ENCODE results near the gene C16orf89. TPM values are rescaled to one million over a fixed set of nuclear protein-coding genes. Genes with fewer than 3 reads are reported as not detected.

Gene C16orf89
- polyA plus RNA-seq, 1 of the 3 experiments (the other 2 are of a cell fraction), result not detected

DNA sequence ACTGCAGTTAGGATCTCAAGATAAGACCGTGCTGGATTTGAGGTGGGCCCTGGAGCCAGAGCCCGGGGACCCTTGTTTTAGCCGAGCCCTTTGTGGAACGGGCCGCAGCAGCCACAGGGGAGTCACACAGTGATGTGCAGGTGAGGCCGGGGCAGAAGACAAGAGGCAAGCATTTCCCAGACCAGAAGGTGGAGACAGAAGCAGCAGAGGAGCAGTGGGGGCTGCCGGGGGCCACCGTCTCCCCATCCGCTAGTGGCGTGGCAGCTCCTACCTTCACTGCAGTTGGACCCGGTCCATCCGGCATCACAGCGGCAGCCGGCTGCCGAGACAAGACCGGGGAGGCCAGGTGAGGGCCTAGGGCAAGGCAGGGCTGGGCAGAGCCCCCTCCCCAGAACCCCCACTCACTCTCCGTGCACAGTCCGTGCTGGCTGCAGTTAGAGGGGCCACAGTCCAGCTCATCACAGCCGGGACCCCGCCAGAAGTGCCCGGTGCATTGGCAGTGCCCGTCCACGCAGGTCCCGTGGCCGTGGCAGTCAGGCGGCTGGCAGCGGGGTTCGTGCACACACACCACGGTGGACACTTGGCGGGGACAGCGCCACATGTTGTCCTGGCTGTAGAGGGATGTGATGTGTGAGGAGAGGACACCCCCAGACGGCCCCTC lies 38.1 kb downstream of the C16orf89 start:
- Histone ChIP-seq H3K4me2 (no peak overlapping the region), H3K27ac (ENCODE audit: low read depth in 2 of 2, low read length in 1 of 2) (no peak overlapping the region), H3K4me3 (ENCODE audit: low read depth in 2 of 2, low read length in 1 of 2) (no peak overlapping the region), H4K20me1 (ENCODE audit: insufficient read depth) (no peaks in the 10 kb centered on the region), H3K9me2 (no peaks in the 10 kb centered on the region), H3K27me3 (ENCODE audit: insufficient read depth) (no peaks in the 10 kb centered on the region; the same call in 1 of the 2 replicates), H2AFZ (ENCODE audit: low read depth) (no peak overlapping the region), H3K9me3 (no peaks in the 10 kb centered on the region), H3K36me3 (replicated peaks in 1 of 2; ENCODE audit: control insufficient read depth in 1 of 2, insufficient read depth in 2 of 2, low read length in 1 of 2) (peaks cover 0 to 2% of the 10 kb centered on the region in 2 experiments), H3F3A (replicated peaks; ENCODE audit: insufficient read depth) (no peaks in the 10 kb centered on the region), H3K4me1 (ENCODE audit: control insufficient read depth in 1 of 2, insufficient read depth in 2 of 2, low read depth in 1 of 2, low read length in 1 of 2) (peaks cover 0 to 1% of the 10 kb centered on the region in 2 experiments; a peak in 1 of 4 replicates), H3K9ac (no peak overlapping the region), H3K79me2 (ENCODE audit: insufficient read depth) (no peaks in the 10 kb centered on the region)
- TF ChIP-seq TAF1 (IDR thresholded peaks at IDR 0.05; ENCODE audit: borderline replicate concordance, low read depth, low read length), result no peak
- no peak for TF ChIP-seq POLR2AphosphoS5 (IDR thresholded peaks at IDR 0.05; ENCODE audit: low read depth, low read length)
- TF ChIP-seq FOSL2 (IDR thresholded peaks at IDR 0.05; ENCODE audit: borderline replicate concordance, low read depth), result no peak
- no peak for TF ChIP-seq TEAD4 (IDR thresholded peaks at IDR 0.05; ENCODE audit: borderline replicate concordance, insufficient read depth)
- TF ChIP-seq RFX5 (IDR thresholded peaks at IDR 0.05; ENCODE audit: low read length), result no peak
- no peak for TF ChIP-seq YY1 (IDR thresholded peaks at IDR 0.05; ENCODE audit: low read depth)
- TF ChIP-seq NRF1 (IDR thresholded peaks at IDR 0.05; ENCODE audit: low read depth, low read length), result no peak
- no peak for TF ChIP-seq REST (IDR thresholded peaks at IDR 0.05; ENCODE audit: low read depth, low read length)
- TF ChIP-seq GABPA (IDR thresholded peaks at IDR 0.05; ENCODE audit: low read depth), result no peak
- TF ChIP-seq CTCF (IDR thresholded peaks at IDR 0.05), result no peak
- POLR2A ChIA-PET, result no interaction called here
- WGBS (ENCODE audit: low lambda C conversion rate), result 90% methylated on average over 14 of the region's 32 CpGs
- DNase-seq, result no peak
- CTCF ChIA-PET, result no interaction called here

DNA sequence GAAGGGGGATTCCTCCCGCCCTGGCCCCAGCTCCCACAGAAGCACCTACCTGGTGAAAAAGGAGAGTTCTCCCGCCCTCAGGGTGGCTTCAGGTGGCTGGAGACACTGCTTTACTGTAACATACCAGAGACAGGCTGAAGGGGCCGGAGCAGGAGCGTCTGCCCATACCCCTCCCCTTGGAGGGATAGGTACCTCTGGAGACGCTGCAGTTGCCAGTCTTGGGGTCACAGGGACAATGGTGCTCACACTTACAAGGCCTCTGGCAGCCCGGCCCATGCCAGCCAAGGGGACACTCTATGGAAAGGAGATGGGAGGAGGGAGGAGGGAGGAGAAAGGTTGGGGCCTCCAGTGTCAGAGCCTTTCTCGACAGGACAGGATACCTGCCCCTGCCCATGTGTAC lies 38.7 kb downstream of the C16orf89 start:
- TF ChIP-seq MXI1 (IDR thresholded peaks at IDR 0.05; ENCODE audit: low read depth, low read length) (no peak), JUND (IDR thresholded peaks at IDR 0.05) (no peak), EP300 (IDR thresholded peaks at IDR 0.05; ENCODE audit: borderline replicate concordance in 1 of 2, low read depth in 1 of 2, low read length in 1 of 2) (no peak), EZH2phosphoT487 (IDR thresholded peaks at IDR 0.05; ENCODE audit: borderline replicate concordance, low read depth) (no peak)
- no peak overlapping the region for H3K27ac ChIP-seq (ENCODE audit: low read depth in 2 of 2, low read length in 1 of 2)
- no peaks in the 10 kb centered on the region; the same call in 1 of the 2 replicates for H3K27me3 ChIP-seq (ENCODE audit: insufficient read depth)
- no peaks in the 10 kb centered on the region for H3K79me2 ChIP-seq (ENCODE audit: insufficient read depth)
- H3K9me2 ChIP-seq, result no peaks in the 10 kb centered on the region
- 89% methylated on average over 7 of the region's 7 CpGs for WGBS (ENCODE audit: low lambda C conversion rate)
- H4K20me1 ChIP-seq (ENCODE audit: insufficient read depth), result no peaks in the 10 kb centered on the region
- H2AFZ ChIP-seq (ENCODE audit: low read depth), result no peak overlapping the region
- H3K9me3 ChIP-seq, result no peaks in the 10 kb centered on the region
- no peak for DNase-seq
- no peaks in the 10 kb centered on the region for H3F3A ChIP-seq (replicated peaks; ENCODE audit: insufficient read depth)
- H3K4me2 ChIP-seq, result no peak overlapping the region
- ChIA-PET POLR2A (interaction anchor here (0.6 kb wide), 1 partner anchor 960 kb away, joined by 5 read pairs; no protein-coding TSS in a partner anchor), CTCF (no interaction called here)
- no peak overlapping the region for H3K9ac ChIP-seq
- no peaks in the 10 kb centered on the region for H3K4me1 ChIP-seq (ENCODE audit: control insufficient read depth in 1 of 2, insufficient read depth in 2 of 2, low read depth in 1 of 2, low read length in 1 of 2)
- H3K4me3 ChIP-seq (ENCODE audit: low read depth in 2 of 2, low read length in 1 of 2), result no peak overlapping the region
- H3K36me3 ChIP-seq (replicated peaks in 1 of 2; ENCODE audit: control insufficient read depth in 1 of 2, insufficient read depth in 2 of 2, low read length in 1 of 2), result peaks cover 0 to 2% of the 10 kb centered on the region in 2 experiments

Measured in SK-N-SH (cell line).